H1 (cell line): ENCODE data around the gene CARD14. TPM values are rescaled to one million over a fixed set of nuclear protein-coding genes. Genes with fewer than 3 reads are reported as not detected.

Source experiments
- CTCF ChIA-PET: fragments of 300-600 bp; sonication (Branson Sonifier 250); formaldehyde crosslinking; loops from one replicate; lab custom pipeline; 2021; ENCODE audit not compliant: partially characterized antibody; lab: Charles Lee
- POLR2A ChIA-PET: fragments of 300-600 bp; sonication (Branson Sonifier 250); formaldehyde crosslinking; loops from one replicate; lab custom pipeline; 2021; ENCODE audit warnings: inconsistent platforms; ENCODE audit not compliant: partially characterized antibody; lab: Charles Lee
- DNase-seq, 2 experiments: peaks; one replicate each; pipeline versions ENCODE4 v3.0.0 to v3.0.0-alpha.2; 2010 to 2022; ENCODE audit warnings: low spot score in 2 of 2, low read depth in 1 of 2, mixed read lengths in 1 of 2
- FAIRE-seq: peaks from 2 replicates; lab custom pipeline; 2011; peaks lifted over from hg19 to GRCh38; lab: Jason Lieb, UNC
- H2AFZ ChIP-seq: 2 replicates; pipeline ENCODE4 v1.8.1; 2012; ENCODE audit warnings: low read length, inconsistent platforms
- H2AK5ac ChIP-seq: 2 replicates; pipeline ENCODE4 v1.6.1; 2013; ENCODE audit warnings: low read depth, low read length
- H2BK120ac ChIP-seq: replicated peaks from 2 replicates; pipeline ENCODE3; 2013; ENCODE audit warnings: low read depth, low read length, inconsistent platforms
- H2BK12ac ChIP-seq: 2 replicates; pipeline ENCODE4 v1.6.1; 2013; ENCODE audit warnings: low read depth, low read length
- H2BK15ac ChIP-seq: 2 replicates; pipeline ENCODE4 v1.6.1; 2013; ENCODE audit warnings: low read length
- H2BK20ac ChIP-seq: 2 replicates; pipeline ENCODE4 v1.6.1; 2013; ENCODE audit warnings: low read length
- H2BK5ac ChIP-seq: 2 replicates; pipeline ENCODE4 v1.6.1; 2013; ENCODE audit warnings: low read depth, low read length
- H3K14ac ChIP-seq: 2 replicates; pipeline ENCODE4 v1.6.1; 2013; ENCODE audit warnings: inconsistent platforms; ENCODE audit not compliant: insufficient read length
- H3K18ac ChIP-seq: 2 replicates; pipeline ENCODE4 v1.6.1; 2013; ENCODE audit warnings: low read length; ENCODE audit errors: extremely low read depth
- H3K23ac ChIP-seq: 2 replicates; pipeline ENCODE4 v1.6.1; 2013; ENCODE audit warnings: inconsistent platforms; ENCODE audit not compliant: insufficient read length
- H3K23me2 ChIP-seq: 2 replicates; pipeline ENCODE4 v1.6.1; 2013; ENCODE audit warnings: low read depth, low read length
- H3K27ac ChIP-seq: 2 replicates; pipeline ENCODE4 v1.6.1; 2011; ENCODE audit warnings: low read depth, low read length, inconsistent platforms
- H3K27me3 ChIP-seq, 4 experiments: replicated peaks in 1 of 4; 1 replicate in 1 of 4; 2 replicates in 3 of 4; pipeline versions ENCODE4 v1.6.1 to v1.8.1; 2011 to 2013; ENCODE audit warnings: low read length in 3 of 4, mild to moderate bottlenecking in 3 of 4, inconsistent platforms in 2 of 4, mixed read lengths in 2 of 4, moderate library complexity in 1 of 4; ENCODE audit not compliant: control insufficient read depth in 3 of 4, insufficient read depth in 3 of 4; ENCODE audit errors: extremely low read depth in 1 of 4
- H3K36me3 ChIP-seq, 4 experiments: 2 replicates each; pipeline versions ENCODE4 v1.6.1 to v1.8.1; 2011 to 2013; ENCODE audit warnings: mild to moderate bottlenecking in 4 of 4, low read length in 3 of 4, moderate library complexity in 2 of 4, control low read depth in 1 of 4, inconsistent platforms in 1 of 4; ENCODE audit not compliant: insufficient read depth in 4 of 4, control insufficient read depth in 2 of 4
- H3K4ac ChIP-seq: replicated peaks from 2 replicates; pipeline ENCODE3; 2013; ENCODE audit warnings: low read length, low read depth, mixed read lengths, inconsistent platforms; ENCODE audit not compliant: insufficient read length
- H3K4me1 ChIP-seq, 4 experiments: replicated peaks in 1 of 4; 1 replicate in 1 of 4; 2 replicates in 3 of 4; pipeline versions ENCODE4 v1.6.1 to v1.8.1; 2011 to 2013; ENCODE audit warnings: low read length in 3 of 4, inconsistent platforms in 2 of 4, mixed read lengths in 1 of 4; ENCODE audit not compliant: insufficient read depth in 4 of 4, control insufficient read depth in 3 of 4
- H3K4me2 ChIP-seq, 2 experiments: 2 replicates each; pipeline versions ENCODE4 v1.6.1 to v1.8.1; 2011 to 2013; ENCODE audit warnings: low read depth in 2 of 2, low read length in 2 of 2, control low read depth in 1 of 2, inconsistent platforms in 1 of 2, mild to moderate bottlenecking in 1 of 2; ENCODE audit not compliant: insufficient read depth in 1 of 2
- H3K4me3 ChIP-seq, 4 experiments: fragments of 200-600, 300-600 bp in 1 of 4; sonication (generic), shearing (Covaris generic), sonication (Bioruptor Twin) in 1 of 4; 2 replicates each; pipeline versions ENCODE4 v1.5.1 to v1.8.1; 2011 to 2016; ENCODE audit warnings: low read length in 4 of 4, low read depth in 3 of 4, control low read depth in 2 of 4, inconsistent platforms in 2 of 4, mild to moderate bottlenecking in 2 of 4, mixed read lengths in 1 of 4, moderate library complexity in 1 of 4; ENCODE audit not compliant: insufficient read depth in 2 of 4; ENCODE audit errors: extremely low read depth in 1 of 4
- H3K56ac ChIP-seq: replicated peaks from 2 replicates; pipeline ENCODE3; 2013; ENCODE audit warnings: low read depth, mild to moderate bottlenecking, mixed read lengths, low read length, inconsistent platforms; ENCODE audit not compliant: insufficient read length
- H3K79me1 ChIP-seq: 2 replicates; pipeline ENCODE4 v1.6.1; 2013; ENCODE audit warnings: low read depth, low read length, control low read depth
- H3K79me2 ChIP-seq, 2 experiments: 2 replicates each; pipeline versions ENCODE4 v1.6.1 to v1.8.1; 2012 to 2013; ENCODE audit warnings: low read length in 2 of 2, mild to moderate bottlenecking in 2 of 2, inconsistent platforms in 1 of 2; ENCODE audit not compliant: insufficient read depth in 2 of 2, control insufficient read depth in 1 of 2
- H3K9ac ChIP-seq, 4 experiments: replicated peaks in 1 of 4; 1 replicate in 1 of 4; 2 replicates in 3 of 4; pipeline versions ENCODE4 v1.6.1 to v1.8.1; 2011 to 2013; ENCODE audit warnings: low read depth in 3 of 4, low read length in 3 of 4, control low read depth in 2 of 4, mild to moderate bottlenecking in 2 of 4, moderate library complexity in 2 of 4, inconsistent platforms in 1 of 4; ENCODE audit errors: extremely low read depth in 1 of 4
- H3K9me3 ChIP-seq, 2 experiments: 2 replicates each; pipeline versions ENCODE4 v1.6.1 to v1.8.1; 2012 to 2013; ENCODE audit warnings: mild to moderate bottlenecking in 2 of 2, moderate library complexity in 2 of 2, control low read depth in 1 of 2, inconsistent platforms in 1 of 2, low read depth in 1 of 2, low read length in 1 of 2, mixed read lengths in 1 of 2; ENCODE audit not compliant: insufficient read depth in 2 of 2
- H4K20me1 ChIP-seq, 2 experiments: replicated peaks in 1 of 2; 2 replicates each; pipeline versions ENCODE3 to v1.8.1; 2011 to 2013; ENCODE audit warnings: inconsistent platforms in 2 of 2, low read length in 2 of 2, mild to moderate bottlenecking in 1 of 2; ENCODE audit not compliant: insufficient read depth in 2 of 2, control insufficient read depth in 1 of 2
- H4K5ac ChIP-seq: 2 replicates; pipeline ENCODE4 v1.6.1; 2013; ENCODE audit warnings: low read length, low read depth, mixed read lengths, inconsistent platforms; ENCODE audit not compliant: insufficient read length
- H4K8ac ChIP-seq: 2 replicates; pipeline ENCODE4 v1.8.0; 2013; ENCODE audit warnings: mild to moderate bottlenecking, moderate library complexity, low read length, inconsistent platforms; ENCODE audit not compliant: insufficient read depth; ENCODE audit errors: extremely low read depth
- H4K91ac ChIP-seq: replicated peaks from 2 replicates; pipeline ENCODE3; 2013; ENCODE audit warnings: low read length, mixed read lengths, inconsistent platforms; ENCODE audit not compliant: insufficient read length
- TAF7 ChIP-seq: optimal IDR thresholded peaks from 2 replicates; pipeline ENCODE3; 2011; ENCODE audit warnings: low read depth, mild to moderate bottlenecking, inconsistent platforms, low read length, moderate library complexity, borderline replicate concordance
- WGBS, 2 experiments: shearing (Covaris generic) in 1 of 2; methylation state at CpG; one replicate each; pipeline versions ENCODE4 v1.1.6 to v1.1.7; 2013 to 2015; ENCODE audit warnings: low lambda C conversion rate in 2 of 2, mixed read lengths in 2 of 2, inconsistent platforms in 1 of 2, low coverage in 1 of 2, missing lambda C conversion rate in 1 of 2; ENCODE audit not compliant: insufficient replicate concordance in 2 of 2, insufficient coverage in 1 of 2, insufficient read length in 1 of 2; ENCODE audit errors: extremely low coverage in 1 of 2, missing lambda C conversion rate in 1 of 2; 5-methylcytosine and 5-hydroxymethylcytosine counted together
- polyA plus RNA-seq, 7 experiments: library from polyadenylated mRNA; depleted of rRNA in 3 of 7; stranded (reverse) in 5 of 7; unstranded in 2 of 7; fragments of >200 nt in 5 of 7; fragments of 200-250 nt in 2 of 7; gene quantifications; 1 replicate in 5 of 7; 2 replicates in 1 of 7; 4 replicates in 1 of 7; pipeline versions ENCODE4 v1.2.1 to v1.2.3, GENCODE V29; 2011 to 2013; ENCODE audit warnings: missing spikeins in 2 of 7, mixed read lengths in 2 of 7
- total RNA-seq: library from RNA; stranded (reverse); fragmentation: NEBNext Ultra II Directional; extraction: Animal tissue kit (Norgen Biotek cat#: 25700); gene quantifications from 2 replicates; pipeline ENCODE4 v1.2.1, GENCODE V29; 2021

The CARD14 gene
- total and polyA plus RNA-seq, 2 of the 8 experiments (the other 6 are each of a cell fraction or from before 2014, with no cell fraction given): 0.08 TPM; not detected in 1

GRCh38 chr17:80187515-80187941 is 17.7 kb downstream of the CARD14 start:
- CTCF ChIA-PET: interaction anchor here (1.2 to 8.9 kb wide), 6 partner anchors 9 to 181 kb away, joined by 3 to 73 read pairs (median 4); no protein-coding TSS in a partner anchor
- H3K27ac ChIP-seq: no peak overlapping the region
- H2BK12ac ChIP-seq: no peak overlapping the region
- H3K56ac ChIP-seq: no peak overlapping the region
- H2BK5ac ChIP-seq: no peak overlapping the region
- POLR2A ChIA-PET: interaction anchor here (1.4 to 1.8 kb wide), 4 partner anchors 9 to 40 kb away, joined by 3 to 5 read pairs (median 4); partner anchors contain the start of gene EIF4A3
- no peak overlapping the region for H3K4me3 ChIP-seq
- no peak overlapping the region for H4K91ac ChIP-seq
- H3K4me1 ChIP-seq: no peaks in the 10 kb centered on the region
- H3K4ac ChIP-seq: no peak overlapping the region
- H3K27me3 ChIP-seq: no peaks in the 10 kb centered on the region; a peak in 1 of 7 replicates
- TF ChIP-seq TAF7: no peak
- no peak overlapping the region for H3K23ac ChIP-seq
- H4K20me1 ChIP-seq: no peaks in the 10 kb centered on the region
- H3K79me2 ChIP-seq: no peaks in the 10 kb centered on the region
- no peak overlapping the region for H3K4me2 ChIP-seq
- H2BK15ac ChIP-seq: no peak overlapping the region
- no peak overlapping the region for H2BK120ac ChIP-seq
- no peak overlapping the region for H3K18ac ChIP-seq
- no peaks in the 10 kb centered on the region for H3K23me2 ChIP-seq
- DNase-seq (no peak), FAIRE-seq (no peak)
- H4K8ac ChIP-seq: no peak overlapping the region; the same call in 1 of the 2 replicates
- H3K36me3 ChIP-seq: no peaks in the 10 kb centered on the region
- no peak overlapping the region for H2BK20ac ChIP-seq
- no peak overlapping the region for H2AFZ ChIP-seq
- H2AK5ac ChIP-seq: no peak overlapping the region
- no peak overlapping the region for H3K14ac ChIP-seq
- no peaks in the 10 kb centered on the region for H3K9me3 ChIP-seq
- no peak overlapping the region for H3K9ac ChIP-seq
- no peaks in the 10 kb centered on the region; the same call in 1 of the 2 replicates for H3K79me1 ChIP-seq
- H4K5ac ChIP-seq: no peak overlapping the region
- WGBS, 2 experiments: 93% methylated on average over 18 of the region's 18 CpGs; no CpG with 5 or more reads in 1 of the 2 experiments
